ENCODE measurements around the gene PRELID1.

The PRELID1 gene

GRCh38 chr5:177312649-177313181 is 9.1 kb downstream of the PRELID1 start:
- no peak overlapping the region for H3K23ac ChIP-seq (ENCODE audit: low read length)
- no peak overlapping the region for H2BK5ac ChIP-seq (ENCODE audit: low read length)
- no peaks in the 10 kb centered on the region for H3K27me3 ChIP-seq (ENCODE audit: insufficient read depth, low read length, poor library complexity)
- no peak overlapping the region for H3K4me3 ChIP-seq (ENCODE audit: low read length)
- no peaks in the 10 kb centered on the region for H3K79me2 ChIP-seq (ENCODE audit: control insufficient read depth, insufficient read depth, low read length)
- peak overlapping the region; percentile 80 for H3K4me2 ChIP-seq (ENCODE audit: low read length)
- H3K79me1 ChIP-seq (ENCODE audit: low read length), result no peaks in the 10 kb centered on the region
- no peak overlapping the region for H4K5ac ChIP-seq (ENCODE audit: low read length)
- no peak overlapping the region for H2BK15ac ChIP-seq (replicated peaks; ENCODE audit: low read depth)
- H3K18ac ChIP-seq (ENCODE audit: low read length), result no peak overlapping the region
- peak; percentile 83 for DNase-seq
- H2BK120ac ChIP-seq (ENCODE audit: low read depth, low read length), result no peak overlapping the region
- H3K27ac ChIP-seq (ENCODE audit: low read depth, low read length), result no peak overlapping the region
- H3K4ac ChIP-seq (ENCODE audit: low read depth, low read length), result no peak overlapping the region
- peaks cover 4% of the 10 kb centered on the region for H3K4me1 ChIP-seq (ENCODE audit: control insufficient read depth, low read depth, low read length)
- WGBS (ENCODE audit: extremely low coverage, insufficient coverage, low lambda C conversion rate), result no CpG with 5 or more reads among the region's 19 CpGs
- no peaks in the 10 kb centered on the region for H3K36me3 ChIP-seq (ENCODE audit: control insufficient read depth, insufficient read depth, low read length)
- H4K8ac ChIP-seq (ENCODE audit: low read depth, low read length), result no peak overlapping the region
- peak overlapping the region; percentile 81 for H3K56ac ChIP-seq (ENCODE audit: low read length)
- H2AK5ac ChIP-seq (ENCODE audit: low read length), result no peak overlapping the region
- peak overlapping the region; percentile 69 for H3K9ac ChIP-seq (ENCODE audit: low read length)

DNA sequence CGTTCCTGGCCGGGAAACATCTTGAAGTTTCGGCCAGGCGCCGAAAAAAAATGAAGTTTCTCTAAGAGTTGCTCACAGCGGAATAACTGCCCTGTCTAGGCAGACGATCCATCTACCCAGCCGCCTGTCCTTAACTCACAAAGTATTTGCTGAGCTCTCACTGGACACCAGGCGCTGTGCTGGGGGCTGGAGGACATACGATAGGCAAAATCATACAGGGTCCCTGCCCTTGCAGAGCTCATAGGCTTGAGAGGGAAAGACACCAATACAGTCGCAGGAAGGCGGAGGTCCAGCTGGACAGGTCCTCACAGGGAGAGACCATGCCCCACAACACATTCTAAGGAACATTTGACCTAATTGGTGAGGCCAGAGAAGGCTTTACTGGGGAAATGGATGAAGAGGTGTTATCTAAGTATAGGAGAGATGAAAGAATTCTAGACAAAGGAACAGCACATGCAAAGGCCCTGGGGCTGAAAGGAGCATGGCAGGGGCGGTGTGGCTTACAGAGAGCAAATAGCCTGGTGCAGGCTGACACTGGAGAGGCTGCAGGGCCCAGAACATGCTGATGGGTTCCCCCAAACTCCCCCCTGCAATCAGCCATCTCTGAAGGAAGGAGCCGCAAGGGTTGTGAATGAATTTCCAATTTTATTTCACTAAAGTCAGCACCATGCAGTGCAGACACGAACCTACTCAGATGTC is 10.1 kb downstream of the PRELID1 start:
- H3K56ac ChIP-seq (ENCODE audit: low read length), result no peak overlapping the region
- no peaks in the 10 kb centered on the region for H3K27me3 ChIP-seq (ENCODE audit: insufficient read depth, low read length, poor library complexity)
- no peak overlapping the region for H3K9ac ChIP-seq (ENCODE audit: low read length)
- no peak overlapping the region for H3K4me2 ChIP-seq (ENCODE audit: low read length)
- no peak overlapping the region for H2BK120ac ChIP-seq (ENCODE audit: low read depth, low read length)
- no peak overlapping the region for H2BK5ac ChIP-seq (ENCODE audit: low read length)
- H3K27ac ChIP-seq (ENCODE audit: low read depth, low read length), result no peak overlapping the region
- WGBS (ENCODE audit: extremely low coverage, insufficient coverage, low lambda C conversion rate), result no CpG with 5 or more reads among the region's 15 CpGs
- no peak overlapping the region for H4K8ac ChIP-seq (ENCODE audit: low read depth, low read length)
- H3K4me3 ChIP-seq (ENCODE audit: low read length), result no peak overlapping the region
- no peak for DNase-seq
- H2BK15ac ChIP-seq (replicated peaks; ENCODE audit: low read depth), result no peak overlapping the region
- no peak overlapping the region for H3K23ac ChIP-seq (ENCODE audit: low read length)
- H3K18ac ChIP-seq (ENCODE audit: low read length), result no peak overlapping the region
- H2AK5ac ChIP-seq (ENCODE audit: low read length), result no peak overlapping the region
- H4K5ac ChIP-seq (ENCODE audit: low read length), result no peak overlapping the region
- H3K36me3 ChIP-seq (ENCODE audit: control insufficient read depth, insufficient read depth, low read length), result no peaks in the 10 kb centered on the region
- H3K4ac ChIP-seq (ENCODE audit: low read depth, low read length), result no peak overlapping the region
- peaks cover 4% of the 10 kb centered on the region for H3K4me1 ChIP-seq (ENCODE audit: control insufficient read depth, low read depth, low read length)
- H3K79me1 ChIP-seq (ENCODE audit: low read length), result no peaks in the 10 kb centered on the region
- no peaks in the 10 kb centered on the region for H3K79me2 ChIP-seq (ENCODE audit: control insufficient read depth, insufficient read depth, low read length)

DNA sequence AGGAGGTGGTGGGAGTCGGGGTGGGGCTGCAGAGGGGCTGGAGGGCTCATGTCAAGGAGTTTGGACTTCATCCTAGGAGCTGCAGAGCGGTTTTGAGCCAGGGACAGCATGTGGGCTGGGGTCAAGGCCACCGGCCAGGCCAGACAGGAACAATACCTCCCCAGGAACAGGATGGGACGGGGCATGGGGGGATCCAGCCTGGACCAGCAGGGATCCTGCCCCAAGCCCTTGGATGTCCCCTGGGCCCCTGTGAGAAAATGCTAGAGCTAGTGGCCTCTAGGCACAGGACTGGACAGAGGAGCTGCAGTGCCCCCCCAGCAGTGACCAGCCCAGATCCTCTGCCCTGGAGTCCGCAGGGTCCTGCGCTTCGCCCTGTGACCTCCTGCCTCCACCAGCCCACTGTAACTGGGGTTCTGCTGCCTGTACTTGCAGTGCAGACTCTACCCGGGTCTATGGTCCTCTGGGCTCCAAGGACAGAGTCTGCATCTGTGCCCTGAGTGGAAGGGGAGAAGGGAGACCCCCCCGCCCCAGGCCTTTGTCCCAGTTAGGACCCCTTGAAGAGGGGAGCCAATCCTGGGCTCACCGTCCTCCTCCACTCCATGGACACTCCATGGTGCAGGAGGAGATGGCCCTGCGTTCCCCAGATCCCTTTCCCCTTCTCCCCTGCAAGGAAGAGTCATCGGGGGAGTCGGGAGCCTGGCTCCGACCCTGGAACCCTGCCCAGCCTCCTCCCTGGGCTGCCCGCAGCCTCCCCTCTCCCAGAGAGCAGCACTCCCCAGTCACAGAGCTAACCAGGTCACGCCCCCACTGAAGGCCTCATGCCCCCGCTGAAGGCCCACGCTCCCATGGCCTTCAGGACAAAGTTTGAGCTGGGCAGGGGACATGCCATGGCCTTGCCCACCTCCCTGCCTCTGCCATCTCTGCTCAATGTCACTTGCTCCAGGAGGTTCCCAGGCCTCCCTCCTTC is 11.1 kb downstream of the PRELID1 start:
- no peak overlapping the region for H3K4me2 ChIP-seq (ENCODE audit: low read length)
- H3K23ac ChIP-seq (ENCODE audit: low read length), result no peak overlapping the region
- no peaks in the 10 kb centered on the region for H3K36me3 ChIP-seq (ENCODE audit: control insufficient read depth, insufficient read depth, low read length)
- H3K27ac ChIP-seq (ENCODE audit: low read depth, low read length), result no peak overlapping the region
- peaks cover 4% of the 10 kb centered on the region for H3K4me1 ChIP-seq (ENCODE audit: control insufficient read depth, low read depth, low read length)
- H2AK5ac ChIP-seq (ENCODE audit: low read length), result no peak overlapping the region
- H4K5ac ChIP-seq (ENCODE audit: low read length), result no peak overlapping the region
- H3K56ac ChIP-seq (ENCODE audit: low read length), result no peak overlapping the region
- H3K79me1 ChIP-seq (ENCODE audit: low read length), result no peaks in the 10 kb centered on the region
- H3K9ac ChIP-seq (ENCODE audit: low read length), result no peak overlapping the region
- no peak overlapping the region for H3K4ac ChIP-seq (ENCODE audit: low read depth, low read length)
- no peak overlapping the region for H3K4me3 ChIP-seq (ENCODE audit: low read length)
- H3K27me3 ChIP-seq (ENCODE audit: insufficient read depth, low read length, poor library complexity), result no peaks in the 10 kb centered on the region
- no peak overlapping the region for H2BK120ac ChIP-seq (ENCODE audit: low read depth, low read length)
- no peak for DNase-seq
- no peaks in the 10 kb centered on the region for H3K79me2 ChIP-seq (ENCODE audit: control insufficient read depth, insufficient read depth, low read length)
- no peak overlapping the region for H2BK15ac ChIP-seq (replicated peaks; ENCODE audit: low read depth)
- H3K18ac ChIP-seq (ENCODE audit: low read length), result no peak overlapping the region
- no CpG with 5 or more reads among the region's 18 CpGs for WGBS (ENCODE audit: extremely low coverage, insufficient coverage, low lambda C conversion rate)
- H2BK5ac ChIP-seq (ENCODE audit: low read length), result no peak overlapping the region
- H4K8ac ChIP-seq (ENCODE audit: low read depth, low read length), result no peak overlapping the region

- H3K23ac ChIP-seq (ENCODE audit: low read length), result no peak overlapping the region
- H4K5ac ChIP-seq (ENCODE audit: low read length), result no peak overlapping the region
- H3K4me3 ChIP-seq (ENCODE audit: low read length), result no peak overlapping the region
- no peaks in the 10 kb centered on the region for H3K27me3 ChIP-seq (ENCODE audit: insufficient read depth, low read length, poor library complexity)
- no peak overlapping the region for H3K4me2 ChIP-seq (ENCODE audit: low read length)
- H3K18ac ChIP-seq (ENCODE audit: low read length), result no peak overlapping the region
- no CpG with 5 or more reads among the region's 7 CpGs for WGBS (ENCODE audit: extremely low coverage, insufficient coverage, low lambda C conversion rate)
- no peak for DNase-seq
- no peak overlapping the region for H2BK15ac ChIP-seq (replicated peaks; ENCODE audit: low read depth)
- H4K8ac ChIP-seq (ENCODE audit: low read depth, low read length), result no peak overlapping the region
- H2AK5ac ChIP-seq (ENCODE audit: low read length), result no peak overlapping the region
- no peak overlapping the region for H2BK120ac ChIP-seq (ENCODE audit: low read depth, low read length)
- H2BK5ac ChIP-seq (ENCODE audit: low read length), result no peak overlapping the region
- no peak overlapping the region for H3K9ac ChIP-seq (ENCODE audit: low read length)
- no peaks in the 10 kb centered on the region for H3K79me1 ChIP-seq (ENCODE audit: low read length)
- no peaks in the 10 kb centered on the region for H3K79me2 ChIP-seq (ENCODE audit: control insufficient read depth, insufficient read depth, low read length)
- H3K27ac ChIP-seq (ENCODE audit: low read depth, low read length), result no peak overlapping the region
- H3K4ac ChIP-seq (ENCODE audit: low read depth, low read length), result no peak overlapping the region
- H3K4me1 ChIP-seq (ENCODE audit: control insufficient read depth, low read depth, low read length), result peaks cover 4% of the 10 kb centered on the region
- H3K36me3 ChIP-seq (ENCODE audit: control insufficient read depth, insufficient read depth, low read length), result no peaks in the 10 kb centered on the region
- no peak overlapping the region for H3K56ac ChIP-seq (ENCODE audit: low read length)
Observed at GRCh38 chr5:177315411-177315810, 11.8 kb downstream of the PRELID1 start.

DNA sequence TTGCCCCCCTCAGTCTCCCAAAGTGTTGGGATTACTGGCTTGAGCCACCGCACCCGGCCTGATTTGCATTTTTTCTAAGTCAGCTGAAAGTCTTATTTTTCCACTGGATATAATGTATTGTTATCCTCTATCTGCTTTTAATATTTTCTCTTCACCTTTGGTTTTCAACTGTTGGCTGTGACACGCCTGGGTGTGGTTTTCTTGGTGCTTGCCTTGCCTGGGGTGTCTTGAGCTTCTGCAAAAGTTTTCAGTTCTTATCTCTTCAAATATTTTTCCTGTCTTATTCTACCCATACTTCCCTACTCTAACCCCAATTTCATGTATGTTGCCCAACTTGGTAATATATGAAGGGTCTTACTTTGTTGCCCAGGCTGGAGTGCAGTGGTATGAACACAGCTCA is 12.4 kb downstream of the PRELID1 start:
- H2BK5ac ChIP-seq (ENCODE audit: low read length), result no peak overlapping the region
- WGBS (ENCODE audit: extremely low coverage, insufficient coverage, low lambda C conversion rate), result no CpG with 5 or more reads among the region's 3 CpGs
- H3K27me3 ChIP-seq (ENCODE audit: insufficient read depth, low read length, poor library complexity), result no peaks in the 10 kb centered on the region
- H3K36me3 ChIP-seq (ENCODE audit: control insufficient read depth, insufficient read depth, low read length), result no peaks in the 10 kb centered on the region
- H4K5ac ChIP-seq (ENCODE audit: low read length), result no peak overlapping the region
- H3K79me1 ChIP-seq (ENCODE audit: low read length), result no peaks in the 10 kb centered on the region
- DNase-seq, result no peak
- H2BK15ac ChIP-seq (replicated peaks; ENCODE audit: low read depth), result no peak overlapping the region
- no peak overlapping the region for H3K9ac ChIP-seq (ENCODE audit: low read length)
- no peak overlapping the region for H2BK120ac ChIP-seq (ENCODE audit: low read depth, low read length)
- no peak overlapping the region for H3K23ac ChIP-seq (ENCODE audit: low read length)
- no peak overlapping the region for H4K8ac ChIP-seq (ENCODE audit: low read depth, low read length)
- H3K56ac ChIP-seq (ENCODE audit: low read length), result no peak overlapping the region
- no peak overlapping the region for H3K4me2 ChIP-seq (ENCODE audit: low read length)
- H3K79me2 ChIP-seq (ENCODE audit: control insufficient read depth, insufficient read depth, low read length), result no peaks in the 10 kb centered on the region
- H3K27ac ChIP-seq (ENCODE audit: low read depth, low read length), result no peak overlapping the region
- H2AK5ac ChIP-seq (ENCODE audit: low read length), result no peak overlapping the region
- H3K4me1 ChIP-seq (ENCODE audit: control insufficient read depth, low read depth, low read length), result peaks cover 4% of the 10 kb centered on the region
- no peak overlapping the region for H3K4ac ChIP-seq (ENCODE audit: low read depth, low read length)
- H3K18ac ChIP-seq (ENCODE audit: low read length), result no peak overlapping the region
- H3K4me3 ChIP-seq (ENCODE audit: low read length), result no peak overlapping the region

All from mesendoderm (in vitro differentiated cells).